IMR-90 (cell line): Measurements from ENCODE around the gene TRIM49C. TPM values are rescaled to one million over a fixed set of nuclear protein-coding genes. Genes with fewer than 3 reads are reported as not detected.
"Not testable (repeated sequence)": the region's sequence is repeated elsewhere in the genome, so short reads cannot be mapped to it uniquely, and the experiment has no call there.

Source experiments
- ATAC-seq: fragments of 200-7000 bp; cut with Tn5 transposase; 2 replicates; pipeline ENCODE4 v1.9.1; 2020; ENCODE audit warnings: low read depth, mild to moderate bottlenecking, moderate library complexity
- BruUV-seq: library from RNA; stranded (reverse); fragments of 400-500 nt; replicated peaks from 2 replicates; lab custom pipeline; 2021; lab: Mats Ljungman, UMichigan
- CTCF ChIA-PET: fragments of 300-600 bp; formaldehyde crosslinking; extraction: SDS; loops from one replicate; lab custom pipeline; 2021; ENCODE audit warnings: antibody characterized with exemption; lab: Yijun Ruan, JAX
- POLR2A ChIA-PET: fragments of 300-600 bp; sonication (Branson Sonifier 250); formaldehyde crosslinking; loops from one replicate; lab custom pipeline; 2022; ENCODE audit warnings: antibody characterized with exemption; ENCODE audit not compliant: unreplicated experiment; lab: Charles Lee
- DNase-seq: peaks from one replicate; pipeline ENCODE4 v3.0.0; 2013
- H2AFZ ChIP-seq: replicated peaks from 2 replicates; pipeline ENCODE3; 2013; ENCODE audit warnings: low read length, mild to moderate bottlenecking; ENCODE audit not compliant: poor library complexity
- H2AK5ac ChIP-seq: 2 replicates; pipeline ENCODE4 v1.6.1; 2013; ENCODE audit warnings: low read depth, low read length, inconsistent platforms
- H2AK9ac ChIP-seq: replicated peaks from 2 replicates; pipeline ENCODE3; 2013; ENCODE audit warnings: mild to moderate bottlenecking, low read depth, low read length, moderate library complexity; ENCODE audit not compliant: poor library complexity
- H2BK120ac ChIP-seq: 2 replicates; pipeline ENCODE4 v1.6.1; 2013; ENCODE audit warnings: low read depth, low read length, inconsistent platforms
- H2BK15ac ChIP-seq: 3 replicates; pipeline ENCODE4 v1.6.1; 2013; ENCODE audit warnings: low read depth, low read length, inconsistent platforms
- H2BK20ac ChIP-seq: 2 replicates; pipeline ENCODE4 v1.6.1; 2013; ENCODE audit warnings: low read depth, mild to moderate bottlenecking, inconsistent platforms, low read length, moderate library complexity
- H2BK5ac ChIP-seq: 2 replicates; pipeline ENCODE4 v1.6.1; 2013; ENCODE audit warnings: mild to moderate bottlenecking, low read depth, low read length, inconsistent platforms; ENCODE audit not compliant: poor library complexity, severe bottlenecking
- H3K14ac ChIP-seq: replicated peaks from 2 replicates; pipeline ENCODE4 v1.6.1; 2013; ENCODE audit warnings: low read depth, low read length, inconsistent platforms
- H3K18ac ChIP-seq: 2 replicates; pipeline ENCODE4 v1.6.1; 2013; ENCODE audit warnings: low read depth, low read length, control low read depth
- H3K23ac ChIP-seq: 2 replicates; pipeline ENCODE4 v1.6.1; 2013; ENCODE audit warnings: low read depth, low read length, inconsistent platforms
- H3K27ac ChIP-seq: 2 replicates; pipeline ENCODE4 v1.5.1; 2013; ENCODE audit warnings: mild to moderate bottlenecking, control low read depth, low read length; ENCODE audit not compliant: insufficient read depth
- H3K27me3 ChIP-seq: 2 replicates; pipeline ENCODE4 v1.6.1; 2013; ENCODE audit warnings: low read length; ENCODE audit not compliant: control insufficient read depth, insufficient read depth
- H3K36me3 ChIP-seq: 2 replicates; pipeline ENCODE4 v1.6.1; 2013; ENCODE audit warnings: low read length, mixed read lengths; ENCODE audit not compliant: control insufficient read depth, insufficient read depth
- H3K4ac ChIP-seq: 2 replicates; pipeline ENCODE4 v1.6.1; 2013; ENCODE audit warnings: low read depth, low read length, inconsistent platforms
- H3K4me1 ChIP-seq: 2 replicates; pipeline ENCODE4 v1.6.1; 2013; ENCODE audit warnings: low read length, mixed read lengths; ENCODE audit not compliant: control insufficient read depth, insufficient read depth
- H3K4me2 ChIP-seq: 2 replicates; pipeline ENCODE4 v1.6.1; 2013; ENCODE audit warnings: low read depth, mild to moderate bottlenecking, control low read depth, low read length, moderate library complexity
- H3K4me3 ChIP-seq: 2 replicates; pipeline ENCODE4 v1.5.1; 2013; ENCODE audit warnings: low read depth, mild to moderate bottlenecking, control low read depth, low read length, moderate library complexity; ENCODE audit not compliant: insufficient read depth
- H3K56ac ChIP-seq: 2 replicates; pipeline ENCODE4 v1.6.1; 2013; ENCODE audit warnings: low read length, inconsistent platforms; ENCODE audit not compliant: insufficient read depth; ENCODE audit errors: extremely low read depth
- H3K79me1 ChIP-seq, 2 experiments: 2 replicates each; pipeline ENCODE4 v1.6.1; 2013; ENCODE audit warnings: low read length in 2 of 2, inconsistent platforms in 1 of 2, low read depth in 1 of 2
- H3K9ac ChIP-seq: 2 replicates; pipeline ENCODE4 v1.6.1; 2013; ENCODE audit warnings: low read depth, low read length, control low read depth
- H3K9me1 ChIP-seq: 2 replicates; pipeline ENCODE4 v1.6.1; 2013; ENCODE audit warnings: low read length, inconsistent platforms; ENCODE audit not compliant: insufficient read depth
- H3K9me3 ChIP-seq: 2 replicates; pipeline ENCODE4 v1.6.1; 2013; ENCODE audit warnings: low read length; ENCODE audit not compliant: control insufficient read depth, insufficient read depth
- H4K20me1 ChIP-seq: 2 replicates; pipeline ENCODE4 v1.6.1; 2013; ENCODE audit warnings: low read length, inconsistent platforms; ENCODE audit not compliant: insufficient read depth
- H4K5ac ChIP-seq: 2 replicates; pipeline ENCODE4 v1.6.1; 2013; ENCODE audit warnings: mild to moderate bottlenecking, low read depth, low read length, control low read depth
- H4K8ac ChIP-seq, 2 experiments: 2 replicates each; pipeline ENCODE4 v1.6.1; 2013; ENCODE audit warnings: low read depth in 2 of 2, low read length in 2 of 2, control low read depth in 1 of 2, inconsistent platforms in 1 of 2
- H4K91ac ChIP-seq: 2 replicates; pipeline ENCODE4 v1.6.1; 2013; ENCODE audit warnings: low read depth, low read length, inconsistent platforms; ENCODE audit not compliant: insufficient read depth
- WGBS, 2 experiments: methylation state at CpG; one replicate each; pipeline versions ENCODE4 v1.1.5 to v1.1.7; 2013; ENCODE audit warnings: missing lambda C conversion rate in 2 of 2; ENCODE audit not compliant: insufficient read length in 1 of 2; ENCODE audit errors: extremely low coverage in 2 of 2; 5-methylcytosine and 5-hydroxymethylcytosine counted together
- dilution Hi-C: fragments of 300-500 bp; cut with HindIII; formaldehyde crosslinking; loops from one replicate; pipeline ENCODE4 v1.14.3; 2018; ENCODE audit warnings: low sequenced_read_pairs; ENCODE audit not compliant: unreplicated experiment
- in situ Hi-C: fragments of 300-500 bp; cut with MboI; formaldehyde crosslinking; loops from 3 replicates; pipeline ENCODE4 v1.14.3; 2019; ENCODE audit warnings: low sequenced_read_pairs, inconsistent platforms, mixed read lengths
- intact Hi-C: fragments of 100-400 bp; cut with micrococcal nuclease; formaldehyde crosslinking; loops from 2 replicates; pipeline ENCODE4 v1.10.0; 2022
- microRNA-seq, 2 experiments: library from miRNA; stranded (forward) in 1 of 2; unstranded in 1 of 2; fragments of 10-50 nt in 1 of 2; fragments of <30 nt in 1 of 2; gene quantifications in 1 of 2; microRNA quantifications in 1 of 2; one replicate each; pipeline versions ENCODE3 to v1.1.0; 2013 to 2020; ENCODE audit not compliant: insufficient read depth in 1 of 2, insufficient read length in 1 of 2, unreplicated experiment in 1 of 2
- polyA plus RNA-seq, 3 experiments: library from polyadenylated mRNA; depleted of rRNA; stranded (reverse); fragments of >200 nt; gene quantifications; 2 replicates each; pipeline ENCODE4 v1.2.3, GENCODE V29; 2012; ENCODE audit warnings: low replicate concordance in 1 of 3
- small RNA-seq, 5 experiments: library from RNA; depleted of rRNA; stranded (forward); fragments of <200 nt; gene quantifications; one replicate each; pipeline ENCODE3, GENCODE V24; 2012
- total RNA-seq: library from RNA; depleted of rRNA; stranded (reverse); fragments of >200 nt; gene quantifications from 2 replicates; pipeline ENCODE4 v1.2.3, GENCODE V29; 2012; rRNA removed

Gene TRIM49C
- total and polyA plus RNA-seq, 2 of the 4 experiments (the other 2 are of a cell fraction), result not detected

- H4K20me1 ChIP-seq, H3K27me3 ChIP-seq, H2BK120ac ChIP-seq, H3K9ac ChIP-seq, H2AK9ac ChIP-seq, H4K91ac ChIP-seq, H2BK20ac ChIP-seq, H3K9me3 ChIP-seq, H3K36me3 ChIP-seq, H3K9me1 ChIP-seq, H3K4ac ChIP-seq, dilution Hi-C loops, H3K4me1 ChIP-seq, H2AK5ac ChIP-seq, H3K14ac ChIP-seq, H2AFZ ChIP-seq, BruUV-seq, ATAC-seq, CTCF ChIA-PET, H3K56ac ChIP-seq, H3K4me3 ChIP-seq, H3K18ac ChIP-seq, H3K79me1 ChIP-seq, H4K5ac ChIP-seq, H4K8ac ChIP-seq, in situ Hi-C loops, H3K27ac ChIP-seq, H3K23ac ChIP-seq, POLR2A ChIA-PET, H3K4me2 ChIP-seq, H2BK15ac ChIP-seq, intact Hi-C loops, H2BK5ac ChIP-seq, DNase-seq: not testable (repeated sequence)
- WGBS, 2 experiments, result no CpG with 5 or more reads among the region's 2 CpGs
Measured at GRCh38 chr11:90088731-90089130, 57.8 kb downstream of the TRIM49C start.

Small RNAs within 50 kb of the gene (microRNA-seq; reads per million reads assigned to microRNA genes)
- not detected for gene AP000827.1 (ENCODE audit: insufficient read depth, insufficient read length)

Small RNAs within 50 kb of the gene (small RNA-seq; reads per million reads assigned to genes)
- gene AP000827.1, result 0 reads per million in 5 experiments

Other genes with a start within 250 kb of the TRIM49C start
- not detected in 2 replicates for gene TRIM49, start 222.5 kb upstream of the TRIM49C start, total RNA-seq
- gene TRIM49, start 222.5 kb upstream of the TRIM49C start, polyA plus RNA-seq (2012; rRNA removed), result not detected in 2 replicates
- not detected in 2 replicates for gene TRIM64B, start 152.6 kb upstream of the TRIM49C start, total RNA-seq
- gene TRIM64B, start 152.6 kb upstream of the TRIM49C start, polyA plus RNA-seq (2012; rRNA removed), result not detected in 2 replicates
- not detected in 2 replicates for gene TRIM49D1, start 108.9 kb upstream of the TRIM49C start, total RNA-seq
- not detected in 2 replicates for gene TRIM49D1, start 108.9 kb upstream of the TRIM49C start, polyA plus RNA-seq (2012; rRNA removed)
- gene TRIM49D2, start 107.0 kb upstream of the TRIM49C start, total RNA-seq, result not detected in 2 replicates
- not detected in 2 replicates for gene TRIM49D2, start 107.0 kb upstream of the TRIM49C start, polyA plus RNA-seq (2012; rRNA removed)
- not detected in 2 replicates for gene TRIM64, start 65.1 kb upstream of the TRIM49C start, total RNA-seq
- gene TRIM64, start 65.1 kb upstream of the TRIM49C start, polyA plus RNA-seq (2012; rRNA removed), result not detected in 2 replicates
- gene UBTFL1, start 54.8 kb downstream of the TRIM49C start, total RNA-seq, result not detected in 2 replicates
- gene UBTFL1, start 54.8 kb downstream of the TRIM49C start, polyA plus RNA-seq (2012; rRNA removed), result not detected in 2 replicates
- gene NAALAD2, start 103.6 kb downstream of the TRIM49C start, total RNA-seq, result under 0.01 TPM in 1 of 2 replicates, not detected in the other
- 0.09 TPM in 1 of 2 replicates, not detected in the other for gene NAALAD2, start 103.6 kb downstream of the TRIM49C start, polyA plus RNA-seq (2012; rRNA removed)
- 51.4 and 102 TPM in 2 replicates for gene CHORDC1, start 191.9 kb downstream of the TRIM49C start, total RNA-seq
- gene CHORDC1, start 191.9 kb downstream of the TRIM49C start, polyA plus RNA-seq (2012; rRNA removed), result 17.4 and 26.9 TPM in 2 replicates